GM23248 (cell line): ENCODE data around the gene CTNS. TPM values are rescaled to one million over a fixed set of nuclear protein-coding genes. Genes with fewer than 3 reads are reported as not detected.

ENCODE experiments used
- DNase-seq: peaks from one replicate; pipeline ENCODE4 v3.0.0-alpha.2; 2015
- H2AFZ ChIP-seq: fragments of 200-600 bp; sonication (generic); 2 replicates; pipeline ENCODE4 v1.6.1; 2016; ENCODE audit warnings: antibody characterized with exemption
- H3F3A ChIP-seq: fragments of 200-600 bp; sonication (generic); 2 replicates; pipeline ENCODE4 v1.6.1; 2016; ENCODE audit warnings: mild to moderate bottlenecking, antibody characterized with exemption, mixed run types; ENCODE audit not compliant: insufficient read depth
- H3K27ac ChIP-seq: fragments of 200-600 bp; sonication (generic); 2 replicates; pipeline ENCODE4 v1.5.1; 2016; ENCODE audit warnings: mild to moderate bottlenecking
- H3K27me3 ChIP-seq: fragments of 200-600 bp; sonication (generic); replicated peaks from 2 replicates; pipeline ENCODE4 v1.6.1; 2016; ENCODE audit warnings: mild to moderate bottlenecking; ENCODE audit not compliant: insufficient read depth
- H3K36me3 ChIP-seq: fragments of 200-600 bp; sonication (generic); 2 replicates; pipeline ENCODE4 v1.6.1; 2016; ENCODE audit warnings: low read depth, mild to moderate bottlenecking
- H3K4me1 ChIP-seq: fragments of 200-600 bp; sonication (generic); 2 replicates; pipeline ENCODE4 v1.6.1; 2016; ENCODE audit warnings: mild to moderate bottlenecking; ENCODE audit not compliant: insufficient read depth
- H3K4me2 ChIP-seq: fragments of 200-600 bp; sonication (generic); one replicate; pipeline ENCODE4 v1.6.1; 2016; ENCODE audit warnings: mild to moderate bottlenecking; ENCODE audit not compliant: unreplicated experiment
- H3K4me3 ChIP-seq: fragments of 200-600 bp; sonication (generic); 2 replicates; pipeline ENCODE4 v1.5.1; 2016; ENCODE audit warnings: mild to moderate bottlenecking
- H3K79me2 ChIP-seq: fragments of 200-600 bp; sonication (generic); 2 replicates; pipeline ENCODE4 v1.6.1; 2016; ENCODE audit warnings: mild to moderate bottlenecking; ENCODE audit not compliant: insufficient read depth
- H3K9ac ChIP-seq: fragments of 200-600 bp; sonication (generic); 2 replicates; pipeline ENCODE4 v1.6.1; 2016; ENCODE audit warnings: mild to moderate bottlenecking
- H3K9me2 ChIP-seq: fragments of 200-600 bp; sonication (generic); 2 replicates; pipeline ENCODE4 v1.6.1; 2016; ENCODE audit warnings: mixed run types, mild to moderate bottlenecking, moderate library complexity; ENCODE audit not compliant: insufficient read depth
- H3K9me3 ChIP-seq: fragments of 200-600 bp; sonication (generic); one replicate; pipeline ENCODE4 v1.6.1; 2017; ENCODE audit warnings: low read depth
- H4K20me1 ChIP-seq: fragments of 200-600 bp; sonication (generic); 2 replicates; pipeline ENCODE4 v1.6.0; 2016; ENCODE audit not compliant: insufficient read depth
- EZH2 ChIP-seq: fragments of 200-600 bp; sonication (generic); IDR thresholded peaks from 2 replicates; pipeline ENCODE4 v1.6.1; 2018; ENCODE audit warnings: antibody characterized with exemption, mild to moderate bottlenecking; ENCODE audit not compliant: insufficient read depth, poor library complexity, severe bottlenecking
- EZH2phosphoT487 ChIP-seq: fragments of 200-600 bp; sonication (generic); IDR thresholded peaks from 2 replicates; pipeline ENCODE4 v1.6.1; 2018; ENCODE audit warnings: antibody characterized with exemption, moderate library complexity, mild to moderate bottlenecking, low read depth; ENCODE audit not compliant: insufficient read depth
- WGBS, 2 experiments: methylation state at CpG; one replicate each; pipeline ENCODE4 v1.1.6; 2015 to 2017; ENCODE audit warnings: low lambda C conversion rate in 2 of 2, low coverage in 1 of 2; ENCODE audit errors: missing lambda C conversion rate in 2 of 2; 5-methylcytosine and 5-hydroxymethylcytosine counted together
- in situ Hi-C: fragments of 300-500 bp; cut with MboI; formaldehyde crosslinking; loops from 2 replicates; pipeline ENCODE4 v1.15.0; 2020
- polyA plus RNA-seq: library from polyadenylated mRNA; unstranded; fragments of >200 nt; fragmentation: Nextera tagmentation; extraction: Ambion mirVana; gene quantifications from 2 replicates; pipeline ENCODE4 v1.2.1, GENCODE V29; 2016
- total RNA-seq: library from RNA; depleted of rRNA; stranded (reverse); fragments of >200 nt; shearing (Covaris generic); gene quantifications from 2 replicates; pipeline ENCODE4 v1.2.3, GENCODE V29; 2014

CTNS gene
- total and polyA plus RNA-seq, 2 experiments from 2014 or later = 7.2 to 7.5 TPM

DNA sequence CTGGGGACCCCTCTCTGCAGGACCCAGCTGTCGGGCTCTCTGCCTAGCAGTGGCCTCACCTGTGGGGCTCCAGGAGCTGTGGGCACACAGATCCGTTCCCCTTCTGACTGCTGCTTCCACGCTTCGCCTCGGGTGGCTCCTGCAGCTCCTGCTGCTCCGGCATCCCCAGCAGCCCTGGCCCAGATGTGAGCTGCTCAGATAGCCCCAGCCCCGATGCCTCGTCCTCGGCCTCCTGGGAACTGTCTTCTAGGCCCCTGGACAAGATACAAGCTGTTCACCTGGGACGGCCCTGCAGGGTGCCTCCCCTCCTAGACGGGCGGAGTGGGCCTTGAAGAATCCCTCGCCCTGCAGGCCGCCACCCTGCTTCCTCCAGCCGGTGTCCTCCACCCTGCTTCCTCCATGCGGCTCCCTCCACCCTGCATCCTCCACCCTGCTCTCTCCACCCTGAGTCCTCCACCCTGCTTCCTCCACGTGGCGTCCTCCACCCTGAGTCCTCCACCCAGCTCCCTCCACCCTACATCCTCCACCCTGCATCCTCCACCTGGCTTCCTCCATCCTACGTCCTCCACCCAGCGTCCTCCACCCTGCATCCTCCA lies 43.1 kb downstream of the CTNS start:
- no peaks in the 10 kb centered on the region for H3F3A ChIP-seq
- H3K27me3 ChIP-seq = peaks cover 12% of the 10 kb centered on the region; the same call in 1 of the 2 replicates
- no peak for TF ChIP-seq EZH2
- TF ChIP-seq EZH2phosphoT487 = no peak
- H3K36me3 ChIP-seq = no peaks in the 10 kb centered on the region
- H3K4me2 ChIP-seq = no peak overlapping the region
- no peaks in the 10 kb centered on the region for H3K9me3 ChIP-seq
- H4K20me1 ChIP-seq = no peaks in the 10 kb centered on the region
- H3K27ac ChIP-seq = no peak overlapping the region
- H3K79me2 ChIP-seq = no peaks in the 10 kb centered on the region
- no peak overlapping the region for H3K9ac ChIP-seq
- DNase-seq = no peak
- H3K4me3 ChIP-seq = no peak overlapping the region
- H3K4me1 ChIP-seq = no peaks in the 10 kb centered on the region; the same call in 1 of the 2 replicates
- H3K9me2 ChIP-seq = no peaks in the 10 kb centered on the region
- 42 to 54% methylated on average over 13 to 20 of the region's 20 CpGs for WGBS, 2 experiments
- H2AFZ ChIP-seq = no peak overlapping the region
- in situ Hi-C loops = no loop called here

DNA sequence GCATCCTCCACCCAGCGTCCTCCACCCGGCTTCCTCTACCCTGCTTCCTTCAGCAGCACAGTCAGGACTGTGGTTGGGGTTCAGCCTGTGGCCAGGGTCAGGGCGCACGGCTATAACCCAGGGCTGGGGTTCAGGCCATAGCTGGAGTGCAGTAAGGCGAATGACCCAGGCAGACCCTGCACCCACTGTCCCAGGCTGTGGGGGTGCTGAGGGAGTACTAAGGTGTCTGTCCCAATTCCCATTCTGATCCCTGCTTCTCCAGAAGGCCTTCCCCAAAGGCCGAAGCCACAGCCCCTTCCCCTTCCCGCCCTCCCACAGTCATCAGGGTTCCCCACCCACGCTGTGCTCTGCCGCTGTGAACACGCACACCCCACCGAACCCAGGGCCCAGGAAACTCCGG lies 44.5 kb downstream of the CTNS start:
- Histone ChIP-seq H2AFZ (no peak overlapping the region), H4K20me1 (no peaks in the 10 kb centered on the region), H3K9me3 (no peaks in the 10 kb centered on the region), H3F3A (no peaks in the 10 kb centered on the region), H3K27me3 (peaks cover 16% of the 10 kb centered on the region; the same call in 1 of the 2 replicates), H3K36me3 (no peaks in the 10 kb centered on the region), H3K79me2 (no peaks in the 10 kb centered on the region), H3K27ac (no peak overlapping the region), H3K4me1 (no peaks in the 10 kb centered on the region; the same call in 1 of the 2 replicates), H3K4me2 (no peak overlapping the region), H3K9ac (no peak overlapping the region), H3K9me2 (no peaks in the 10 kb centered on the region), H3K4me3 (no peak overlapping the region)
- TF ChIP-seq EZH2 = no peak
- TF ChIP-seq EZH2phosphoT487 = no peak
- no peak for DNase-seq
- 88 to 93% methylated on average over 6 to 12 of the region's 12 CpGs for WGBS, 2 experiments
- in situ Hi-C loops = no loop called here

DNA sequence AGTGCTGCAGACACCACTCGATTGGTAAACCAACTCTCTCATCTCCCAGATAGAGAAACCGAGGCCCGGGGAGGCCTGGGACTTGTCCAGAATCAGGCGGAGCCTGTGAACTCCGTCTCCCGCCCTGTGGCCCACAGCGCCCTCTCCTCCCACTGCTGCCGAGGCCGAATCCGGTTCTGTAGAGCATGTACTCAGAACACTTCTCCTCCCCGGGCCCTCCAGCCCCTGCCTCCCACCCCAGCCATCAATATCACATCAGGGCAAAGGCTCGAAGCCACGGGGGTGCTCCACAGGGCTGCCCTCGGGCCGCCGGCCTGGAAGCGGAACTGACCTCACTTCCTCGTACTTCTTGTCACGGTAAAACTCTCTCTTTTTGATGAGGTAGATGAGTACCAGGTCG lies 45.0 kb downstream of the CTNS start:
- Histone ChIP-seq H3K4me1 (no peaks in the 10 kb centered on the region; the same call in 1 of the 2 replicates), H3K9me3 (no peaks in the 10 kb centered on the region), H3K27me3 (peaks cover 16% of the 10 kb centered on the region; the same call in 1 of the 2 replicates), H3K27ac (no peak overlapping the region), H3K4me2 (no peak overlapping the region), H3K36me3 (no peaks in the 10 kb centered on the region), H3K4me3 (no peak overlapping the region), H3K9me2 (no peaks in the 10 kb centered on the region), H2AFZ (no peak overlapping the region), H3F3A (no peaks in the 10 kb centered on the region), H3K79me2 (no peaks in the 10 kb centered on the region), H3K9ac (no peak overlapping the region), H4K20me1 (no peaks in the 10 kb centered on the region)
- no peak for TF ChIP-seq EZH2
- no peak for TF ChIP-seq EZH2phosphoT487
- 72 to 75% methylated on average over 17 to 20 of the region's 20 CpGs for WGBS, 2 experiments
- DNase-seq = no peak
- in situ Hi-C loops = no loop called here

DNA sequence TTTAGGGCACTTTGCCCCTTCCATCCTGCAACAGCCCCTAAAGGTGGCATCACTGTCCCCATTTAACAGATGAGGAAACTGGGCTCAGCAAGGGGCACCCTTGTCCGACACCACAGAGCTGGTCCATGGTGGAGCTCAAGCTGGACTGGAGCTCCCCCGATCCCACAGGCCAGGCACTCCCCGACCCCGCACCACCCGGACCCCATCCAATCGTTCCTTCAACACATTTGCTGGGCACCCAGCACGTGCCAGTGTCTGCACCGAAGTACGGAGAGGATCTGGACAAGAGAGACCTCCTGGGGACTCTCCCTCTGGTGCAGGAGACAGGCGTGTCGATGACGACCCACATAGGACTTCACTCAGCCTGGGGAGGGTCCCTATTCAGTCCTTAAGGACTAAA lies 45.5 kb downstream of the CTNS start:
- no peak overlapping the region for H3K9ac ChIP-seq
- 64 to 69% methylated on average over 9 to 12 of the region's 12 CpGs for WGBS, 2 experiments
- H3K4me1 ChIP-seq = no peaks in the 10 kb centered on the region; the same call in 1 of the 2 replicates
- in situ Hi-C loops = no loop called here
- H3K79me2 ChIP-seq = no peaks in the 10 kb centered on the region
- no peaks in the 10 kb centered on the region for H4K20me1 ChIP-seq
- no peaks in the 10 kb centered on the region for H3K9me3 ChIP-seq
- H3K36me3 ChIP-seq = no peaks in the 10 kb centered on the region
- no peak overlapping the region for H3K4me2 ChIP-seq
- no peak overlapping the region for H3K27ac ChIP-seq
- H3K27me3 ChIP-seq = peaks cover 16% of the 10 kb centered on the region; the same call in 1 of the 2 replicates
- H2AFZ ChIP-seq = no peak overlapping the region
- DNase-seq = no peak
- H3K4me3 ChIP-seq = no peak overlapping the region
- no peak for TF ChIP-seq EZH2phosphoT487
- no peak for TF ChIP-seq EZH2
- no peaks in the 10 kb centered on the region for H3K9me2 ChIP-seq
- no peaks in the 10 kb centered on the region for H3F3A ChIP-seq
